Measurements from ENCODE around the gene ABCD2.
A peak's percentile ranks its signal among the peaks of the same experiment; 100 is the strongest.
"Not testable (repeated sequence)": the region's sequence is repeated elsewhere in the genome, so short reads cannot be mapped to it uniquely, and the experiment has no call there.

ABCD2 gene

DNA sequence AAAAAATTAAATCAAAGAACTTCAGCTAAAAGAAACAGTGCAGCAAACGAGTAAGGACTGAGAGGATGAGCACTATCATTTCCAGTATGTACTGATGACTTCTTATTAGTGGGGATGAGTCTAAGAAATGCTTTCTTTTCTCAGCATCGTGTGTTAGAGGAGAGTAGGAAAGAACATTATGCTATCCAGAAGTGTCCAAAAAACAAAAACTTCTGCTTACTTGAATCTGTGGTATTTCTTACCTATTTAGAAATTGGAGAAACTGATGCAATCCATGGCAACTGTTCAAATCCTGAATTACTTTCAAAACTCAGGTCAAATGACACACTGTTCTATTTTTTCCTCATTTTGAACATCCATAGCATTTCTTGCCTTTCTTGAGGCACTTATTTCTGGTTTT is 23.7 kb downstream of the ABCD2 start:
- Mint-ChIP-seq H3K27me3 (no peaks in the 10 kb centered on the region), H3K4me3 (no peak overlapping the region), H3K36me3 (ENCODE audit: low read depth) (peaks cover 13% of the 10 kb centered on the region), H3K4me1 (ENCODE audit: low read depth) (peaks cover 12% of the 10 kb centered on the region), H3K27ac (peak overlapping the region; percentile 6), H3K9me3 (no peaks in the 10 kb centered on the region)

DNA sequence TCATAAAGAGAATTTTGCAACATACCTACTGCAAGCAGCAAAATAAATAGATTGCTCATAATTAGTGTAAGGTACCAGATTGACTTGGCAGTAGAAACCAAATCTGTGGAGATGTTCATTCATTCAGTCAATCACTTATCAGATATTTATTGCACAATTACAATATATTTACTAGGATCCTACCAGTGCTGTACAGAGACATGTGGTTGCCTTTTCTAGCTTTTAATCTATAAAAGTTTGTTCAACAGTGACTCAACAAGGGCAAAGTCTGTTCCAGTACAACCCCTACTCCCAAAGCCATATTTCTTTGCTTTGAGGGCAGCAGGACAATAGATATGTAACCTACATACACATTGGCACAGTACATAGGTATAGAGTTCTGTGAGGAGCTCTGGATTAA is 27.3 kb downstream of the ABCD2 start:
- Mint-ChIP-seq H3K36me3 (ENCODE audit: low read depth) (no peaks in the 10 kb centered on the region), H3K9me3 (no peaks in the 10 kb centered on the region), H3K4me1 (ENCODE audit: low read depth) (peaks cover 14% of the 10 kb centered on the region), H3K27ac (no peak overlapping the region), H3K27me3 (no peaks in the 10 kb centered on the region), H3K4me3 (no peak overlapping the region)

DNA sequence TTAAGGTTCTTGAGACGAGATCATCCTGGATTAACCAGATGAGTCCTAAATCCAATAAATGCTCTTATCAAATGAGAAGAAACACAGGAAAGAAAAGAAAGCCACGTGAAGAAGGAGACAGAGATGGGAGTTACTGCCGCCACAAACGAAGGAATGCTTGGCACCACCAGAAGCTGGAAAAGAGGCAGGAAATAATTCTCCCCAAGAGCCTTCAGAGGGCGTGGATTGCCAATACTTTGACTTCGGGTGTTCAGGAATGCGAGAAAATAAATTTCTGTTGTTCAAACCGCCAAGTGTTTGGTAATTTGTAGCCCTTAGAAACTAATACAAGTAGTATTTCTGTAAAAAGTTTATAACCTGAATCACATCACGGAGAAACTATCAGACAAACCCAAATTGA is 31.3 kb downstream of the ABCD2 start:
- Mint-ChIP-seq H3K4me3 (no peak overlapping the region), H3K27ac (no peak overlapping the region), H3K9me3 (no peaks in the 10 kb centered on the region), H3K36me3 (ENCODE audit: low read depth) (peaks cover 4% of the 10 kb centered on the region), H3K4me1 (ENCODE audit: low read depth) (peaks cover 15% of the 10 kb centered on the region), H3K27me3 (no peaks in the 10 kb centered on the region)

DNA sequence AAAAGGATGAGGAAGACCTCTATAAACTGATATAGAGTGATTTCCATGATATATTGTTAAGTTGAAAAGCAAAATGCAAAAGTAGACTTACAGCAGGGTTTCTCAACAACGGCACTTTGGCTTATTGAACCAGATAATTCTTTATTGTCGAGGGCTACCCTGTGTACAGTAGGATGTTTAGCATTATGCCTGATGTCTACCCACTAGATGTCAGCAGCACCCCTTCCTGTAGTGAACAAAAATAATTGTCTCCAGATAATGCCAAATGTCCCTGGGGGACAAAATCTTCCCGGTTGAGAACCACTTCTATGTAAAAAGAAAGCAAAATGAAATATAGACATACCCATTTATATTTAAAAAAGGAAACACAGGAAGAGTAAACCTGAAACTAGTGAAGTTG is 32.4 kb downstream of the ABCD2 start:
- peaks cover 6% of the 10 kb centered on the region for H3K4me1 Mint-ChIP-seq (ENCODE audit: low read depth)
- H3K4me3 Mint-ChIP-seq: no peak overlapping the region
- H3K27me3 Mint-ChIP-seq: no peaks in the 10 kb centered on the region
- no peak overlapping the region for H3K27ac Mint-ChIP-seq
- no peaks in the 10 kb centered on the region for H3K9me3 Mint-ChIP-seq
- H3K36me3 Mint-ChIP-seq (ENCODE audit: low read depth): peaks cover 4% of the 10 kb centered on the region

DNA sequence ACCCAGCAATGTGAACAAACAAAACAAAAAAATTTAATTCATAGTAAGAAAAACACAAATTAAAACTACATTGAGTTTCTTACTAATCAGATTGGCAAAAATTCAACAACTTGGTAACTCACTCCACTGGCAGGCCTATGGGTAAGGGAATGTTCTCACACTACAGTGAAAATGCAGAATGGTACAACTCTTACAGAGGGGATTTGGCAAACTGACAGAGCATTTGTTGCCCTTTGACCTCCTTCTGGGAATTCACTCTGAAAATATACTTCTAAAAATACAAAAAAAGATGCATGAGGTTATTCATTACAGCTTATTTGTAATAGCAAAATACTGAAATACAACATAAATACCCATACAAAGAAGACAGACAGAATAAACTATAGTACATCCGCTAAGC is 32.8 kb downstream of the ABCD2 start:
- Mint-ChIP-seq H3K36me3 (ENCODE audit: low read depth) (peaks cover 4% of the 10 kb centered on the region), H3K27me3 (no peaks in the 10 kb centered on the region), H3K27ac (no peak overlapping the region), H3K4me1 (ENCODE audit: low read depth) (peaks cover 3% of the 10 kb centered on the region), H3K9me3 (no peaks in the 10 kb centered on the region), H3K4me3 (no peak overlapping the region)

DNA sequence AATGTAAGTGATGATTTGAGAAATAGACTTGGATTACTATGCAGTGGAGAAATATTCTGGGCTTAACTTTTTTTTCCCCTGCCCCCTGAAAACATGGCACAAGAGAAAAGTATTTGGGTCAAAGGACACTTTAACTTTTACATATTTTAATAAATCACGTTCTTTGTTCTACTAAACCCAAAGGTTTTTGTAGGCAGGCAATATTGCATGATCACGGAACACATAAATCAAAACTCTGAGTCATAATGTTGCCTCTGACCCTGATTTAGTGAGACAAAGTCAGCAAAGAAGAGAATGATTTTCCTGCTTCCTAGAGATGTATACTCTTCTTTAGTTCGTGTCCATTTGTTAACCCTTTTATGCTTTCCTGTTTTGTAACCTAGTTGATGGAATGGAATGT is 38.0 kb downstream of the ABCD2 start:
- no peak overlapping the region for H3K27ac Mint-ChIP-seq
- H3K4me3 Mint-ChIP-seq: no peak overlapping the region
- H3K9me3 Mint-ChIP-seq: no peaks in the 10 kb centered on the region
- peaks cover 4% of the 10 kb centered on the region for H3K36me3 Mint-ChIP-seq (ENCODE audit: low read depth)
- no peaks in the 10 kb centered on the region for H3K4me1 Mint-ChIP-seq (ENCODE audit: low read depth)
- no peaks in the 10 kb centered on the region for H3K27me3 Mint-ChIP-seq

DNA sequence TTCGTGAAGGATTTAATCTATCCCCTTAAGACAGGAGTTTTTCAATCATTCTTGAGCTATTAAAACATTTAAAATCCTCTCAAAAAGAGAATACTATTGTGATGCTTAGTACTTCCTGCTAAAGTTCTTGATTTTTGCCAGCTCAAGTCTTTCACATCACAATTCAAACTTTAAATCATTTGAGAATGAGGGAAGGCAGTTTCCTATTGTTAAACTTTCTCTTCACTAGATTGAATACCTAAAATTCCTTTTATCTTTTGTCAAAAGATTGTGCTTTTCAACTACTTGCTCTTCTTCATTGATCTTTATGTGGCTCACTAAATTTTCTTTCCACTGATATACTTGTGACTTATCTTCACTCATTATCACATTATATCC is 44.1 kb downstream of the ABCD2 start:
- no peaks in the 10 kb centered on the region for H3K9me3 Mint-ChIP-seq
- H3K36me3 Mint-ChIP-seq (ENCODE audit: low read depth): peaks cover 33% of the 10 kb centered on the region
- H3K27ac Mint-ChIP-seq: peak overlapping the region; percentile 22
- no peak overlapping the region for H3K4me3 Mint-ChIP-seq
- no peaks in the 10 kb centered on the region for H3K27me3 Mint-ChIP-seq
- peaks cover 16% of the 10 kb centered on the region for H3K4me1 Mint-ChIP-seq (ENCODE audit: low read depth)

DNA sequence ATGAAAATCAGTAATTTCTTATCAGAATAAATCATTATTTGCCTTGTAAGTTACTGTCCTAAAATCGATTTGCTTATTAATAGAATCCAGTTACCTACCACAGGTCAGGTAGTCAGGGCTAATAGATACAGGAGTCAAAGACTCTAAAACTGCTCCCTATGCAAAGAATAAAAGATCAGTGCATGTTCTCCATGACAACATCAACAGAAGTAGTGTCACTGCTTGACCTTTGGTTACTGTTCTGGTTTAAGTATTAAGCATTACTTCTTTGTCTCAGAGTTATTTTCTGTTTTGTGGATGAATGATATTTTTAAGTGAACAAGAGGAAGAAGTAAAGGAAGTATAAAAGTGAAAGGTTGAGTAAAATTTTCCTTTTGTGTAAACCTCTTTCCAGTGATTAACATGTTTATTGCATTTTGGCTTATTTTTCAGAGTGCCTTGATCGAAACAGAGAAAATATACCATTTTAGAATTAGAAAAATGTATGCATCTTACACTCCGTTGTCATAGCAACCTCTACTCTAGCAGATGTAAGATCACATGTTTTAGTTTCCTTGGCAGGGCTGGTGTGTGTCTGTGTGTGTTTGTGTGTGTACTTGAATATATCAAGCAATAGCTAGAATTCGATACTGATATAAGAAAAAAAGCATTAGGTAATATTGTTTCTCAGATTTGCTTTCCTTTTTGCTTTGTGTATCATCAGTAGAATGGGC is 44.7 kb downstream of the ABCD2 start:
- peaks cover 38% of the 10 kb centered on the region for H3K36me3 Mint-ChIP-seq (ENCODE audit: low read depth)
- H3K27ac Mint-ChIP-seq: peak overlapping the region; percentile 22
- H3K27me3 Mint-ChIP-seq: no peaks in the 10 kb centered on the region
- H3K4me1 Mint-ChIP-seq (ENCODE audit: low read depth): peaks cover 16% of the 10 kb centered on the region
- no peaks in the 10 kb centered on the region for H3K9me3 Mint-ChIP-seq
- H3K4me3 Mint-ChIP-seq: no peak overlapping the region

DNA sequence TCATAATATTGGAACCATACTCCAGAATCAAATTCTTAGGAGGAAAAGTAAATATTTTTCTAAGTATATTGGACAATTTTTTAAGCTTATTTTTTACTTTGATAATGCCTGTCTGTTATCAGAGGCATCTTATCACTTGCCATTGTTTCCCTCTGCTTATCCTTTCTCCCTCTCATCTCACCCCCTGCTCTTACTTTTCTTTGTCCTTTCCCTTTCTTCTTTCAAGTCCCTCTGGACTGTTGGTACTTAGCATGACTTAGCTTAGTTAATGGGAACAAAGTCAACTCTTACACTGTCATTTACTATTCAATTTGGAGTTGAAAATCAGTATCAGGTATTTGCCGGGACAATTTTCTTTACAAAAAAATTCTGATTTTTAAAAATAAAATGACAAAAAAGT is 45.2 kb downstream of the ABCD2 start:
- H3K36me3 Mint-ChIP-seq (ENCODE audit: low read depth): peaks cover 44% of the 10 kb centered on the region
- no peak overlapping the region for H3K4me3 Mint-ChIP-seq
- no peaks in the 10 kb centered on the region for H3K27me3 Mint-ChIP-seq
- no peak overlapping the region for H3K27ac Mint-ChIP-seq
- no peaks in the 10 kb centered on the region for H3K9me3 Mint-ChIP-seq
- peaks cover 16% of the 10 kb centered on the region for H3K4me1 Mint-ChIP-seq (ENCODE audit: low read depth)

DNA sequence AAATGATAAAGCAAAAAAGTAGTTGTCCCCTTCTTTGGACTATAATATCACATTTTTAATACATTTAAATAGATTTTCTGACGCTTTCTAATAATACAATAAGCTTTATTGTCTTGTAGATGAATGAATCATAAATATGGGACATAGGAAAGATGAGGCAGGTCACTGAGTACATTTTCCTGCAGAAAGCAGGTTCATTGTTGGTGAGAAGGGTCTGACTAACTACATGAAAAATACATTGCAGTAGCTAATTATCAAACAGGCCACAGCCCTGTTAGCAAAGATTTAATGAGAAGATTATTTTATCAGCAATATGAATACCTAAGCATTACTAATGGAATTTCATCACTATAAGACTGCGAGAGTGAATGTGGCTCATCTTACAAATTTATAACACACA is 45.6 kb downstream of the ABCD2 start:
- Mint-ChIP-seq H3K27ac (no peak overlapping the region), H3K4me3 (no peak overlapping the region), H3K4me1 (ENCODE audit: low read depth) (peaks cover 16% of the 10 kb centered on the region), H3K27me3 (no peaks in the 10 kb centered on the region), H3K36me3 (ENCODE audit: low read depth) (peaks cover 44% of the 10 kb centered on the region), H3K9me3 (no peaks in the 10 kb centered on the region)

DNA sequence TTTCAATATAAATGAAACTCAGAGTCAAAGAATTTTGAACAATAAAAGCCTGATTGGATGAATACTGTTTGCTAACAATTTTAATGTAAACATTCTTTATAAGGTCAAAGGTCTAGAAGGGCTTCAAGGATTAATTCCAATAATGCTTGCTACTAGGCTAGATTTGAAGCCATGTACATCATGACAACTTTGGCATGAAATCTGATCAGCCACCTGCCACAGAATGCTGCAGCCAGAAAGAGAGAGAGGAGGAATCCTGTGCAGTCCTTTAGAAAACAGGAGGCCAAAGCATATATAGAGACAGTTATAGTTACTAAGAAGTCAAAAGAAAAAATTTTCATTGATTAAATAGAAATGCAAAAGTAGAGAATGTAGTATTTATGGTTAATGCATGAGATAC is 47.1 kb downstream of the ABCD2 start:
- no peaks in the 10 kb centered on the region for H3K27me3 Mint-ChIP-seq
- no peak overlapping the region for H3K27ac Mint-ChIP-seq
- peaks cover under 1% of the 10 kb centered on the region for H3K9me3 Mint-ChIP-seq
- peaks cover 16% of the 10 kb centered on the region for H3K4me1 Mint-ChIP-seq (ENCODE audit: low read depth)
- peaks cover 44% of the 10 kb centered on the region for H3K36me3 Mint-ChIP-seq (ENCODE audit: low read depth)
- H3K4me3 Mint-ChIP-seq: no peak overlapping the region

DNA sequence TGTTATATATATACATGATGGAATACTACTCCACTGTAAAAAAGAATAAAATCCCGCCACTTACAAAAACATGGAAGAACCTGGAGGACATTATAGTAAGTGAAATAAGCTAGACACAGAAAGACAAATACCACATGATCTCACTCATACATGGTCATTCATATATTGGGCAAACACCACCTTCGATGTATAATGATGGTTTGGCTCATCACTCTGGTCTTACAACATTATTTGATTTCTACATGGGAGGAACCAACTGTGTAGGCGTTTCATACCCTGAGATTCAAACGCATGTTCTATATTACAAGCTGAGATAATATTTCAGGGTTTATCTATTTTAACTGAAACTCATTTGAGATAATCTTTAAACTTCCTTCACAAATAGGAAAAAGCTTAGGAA is 48.3 kb downstream of the ABCD2 start:
- Mint-ChIP-seq H3K36me3 (ENCODE audit: low read depth) (peaks cover 44% of the 10 kb centered on the region), H3K27me3 (no peaks in the 10 kb centered on the region), H3K4me1 (ENCODE audit: low read depth) (peaks cover 16% of the 10 kb centered on the region)

DNA sequence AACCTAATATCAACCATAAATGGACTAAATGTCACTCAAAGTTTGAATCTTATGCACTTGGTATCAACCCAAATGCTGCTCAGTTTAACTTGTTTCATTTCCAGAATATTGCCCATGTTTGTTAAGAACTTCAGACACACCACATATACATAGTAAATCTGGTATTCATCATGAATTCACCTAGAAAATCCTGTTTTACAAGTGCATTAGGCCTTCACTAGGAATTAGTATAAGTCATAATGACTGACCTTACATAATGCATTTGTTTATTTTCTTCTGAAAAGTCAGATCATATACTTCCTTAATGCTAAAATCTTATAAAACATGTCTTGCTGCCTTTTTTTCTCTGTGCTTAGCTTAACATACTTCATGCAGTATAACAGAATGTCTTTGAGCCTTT is 66.1 kb downstream of the ABCD2 start:
- Mint-ChIP-seq H3K4me1 (ENCODE audit: low read depth) (no peaks in the 10 kb centered on the region), H3K27ac (no peak overlapping the region), H3K4me3 (no peak overlapping the region), H3K9me3 (peaks cover 2% of the 10 kb centered on the region), H3K36me3 (ENCODE audit: low read depth) (peaks cover 25% of the 10 kb centered on the region), H3K27me3 (no peaks in the 10 kb centered on the region)

More for the DNA sequence above, 48.3 kb downstream of the ABCD2 start:
- peaks cover 4% of the 10 kb centered on the region for H3K9me3 Mint-ChIP-seq
- H3K4me3 Mint-ChIP-seq: no peak overlapping the region
- H3K27ac Mint-ChIP-seq: no peak overlapping the region

DNA sequence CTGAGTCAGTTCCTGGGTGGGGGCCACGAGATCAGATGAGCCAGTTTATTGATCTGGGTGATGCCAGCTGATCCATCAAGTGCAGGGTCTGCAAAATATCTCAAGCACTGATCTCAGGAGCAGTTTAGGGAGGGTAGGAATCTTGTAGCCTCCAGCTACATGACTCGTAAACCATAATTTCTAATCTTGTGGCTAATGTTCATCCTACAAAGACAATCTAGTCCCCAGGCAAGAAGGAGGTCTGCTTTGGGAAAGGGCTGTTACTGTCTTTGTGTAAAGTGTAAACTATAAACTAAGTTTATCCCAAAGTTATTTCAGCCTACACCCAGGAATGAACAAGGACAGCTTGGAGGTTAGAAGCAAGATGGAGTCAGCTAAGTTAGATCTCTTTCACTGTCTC is 75.4 kb downstream of the ABCD2 start:
- not testable (repeated sequence) for H3K27me3 Mint-ChIP-seq; H3K9me3 Mint-ChIP-seq; H3K27ac Mint-ChIP-seq; H3K36me3 Mint-ChIP-seq (ENCODE audit: low read depth); H3K4me3 Mint-ChIP-seq; H3K4me1 Mint-ChIP-seq (ENCODE audit: low read depth)

DNA sequence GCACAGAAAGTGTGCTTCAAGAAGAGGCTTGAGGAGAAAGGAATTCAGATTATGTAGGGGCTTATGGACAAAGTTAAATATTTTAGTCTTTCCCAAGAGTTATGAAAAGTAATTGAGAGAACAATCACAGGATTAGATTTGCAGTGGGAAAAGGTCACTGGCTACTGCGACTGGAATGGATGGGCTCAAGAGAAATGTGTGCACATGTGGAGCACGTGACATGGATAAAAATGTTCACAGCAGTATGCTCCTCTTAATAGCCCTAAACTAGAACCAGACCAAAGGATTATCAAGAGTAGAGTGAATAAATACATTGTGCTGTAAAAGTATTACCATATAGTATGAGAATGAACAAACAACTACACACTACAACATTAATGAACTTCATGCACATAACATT is 78.1 kb downstream of the ABCD2 start:
- H3K36me3 Mint-ChIP-seq (ENCODE audit: low read depth): no peaks in the 10 kb centered on the region
- H3K27ac Mint-ChIP-seq: no peak overlapping the region
- no peak overlapping the region for H3K4me3 Mint-ChIP-seq
- H3K9me3 Mint-ChIP-seq: no peaks in the 10 kb centered on the region
- no peaks in the 10 kb centered on the region for H3K4me1 Mint-ChIP-seq (ENCODE audit: low read depth)
- no peaks in the 10 kb centered on the region for H3K27me3 Mint-ChIP-seq

DNA sequence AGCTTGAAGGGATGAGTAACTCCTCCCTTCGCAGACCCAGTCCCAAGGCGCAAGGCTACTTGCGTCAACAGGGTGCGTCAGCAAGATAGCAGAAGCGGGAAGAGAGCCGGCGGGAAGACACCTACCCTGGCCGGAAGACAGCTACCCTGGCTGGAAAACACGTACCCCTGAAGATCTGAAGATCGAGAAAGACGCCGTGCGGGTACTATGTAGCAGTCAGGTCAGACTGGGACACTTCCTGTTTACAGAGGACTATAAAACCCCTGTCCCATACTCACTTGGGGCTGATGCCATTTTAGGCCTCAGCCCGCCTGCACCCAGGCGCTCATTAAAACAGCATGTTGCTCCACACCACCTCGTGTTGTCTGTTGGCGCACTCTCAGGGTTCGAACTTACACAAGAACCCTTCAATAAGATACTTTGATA is 80.9 kb downstream of the ABCD2 start:
- Mint-ChIP-seq H3K9me3 (no peaks in the 10 kb centered on the region), H3K4me1 (ENCODE audit: low read depth) (no peaks in the 10 kb centered on the region), H3K36me3 (ENCODE audit: low read depth) (no peaks in the 10 kb centered on the region), H3K4me3 (no peak overlapping the region), H3K27me3 (no peaks in the 10 kb centered on the region), H3K27ac (no peak overlapping the region)

Measured in stimulated activated naive CD8-positive, alpha-beta T cell treated with anti-CD3 and anti-CD28 coated beads, Interleukin-15, Interleukin-2, amounts not matched to agents 100 ng/mL and 50 ng/mL, for 24 hours (primary cell).